Measurements from ENCODE around the gene SGPL1. TPM values are rescaled to one million over a fixed set of nuclear protein-coding genes. Genes with fewer than 3 reads are reported as not detected.
"Not testable (repeated sequence)": the region's sequence is repeated elsewhere in the genome, so short reads cannot be mapped to it uniquely, and the experiment has no call there.

SGPL1 gene
- total and polyA plus RNA-seq, 5 donors from 2014 or later = 12.8 to 30.4 (median 15.0) TPM

DNA sequence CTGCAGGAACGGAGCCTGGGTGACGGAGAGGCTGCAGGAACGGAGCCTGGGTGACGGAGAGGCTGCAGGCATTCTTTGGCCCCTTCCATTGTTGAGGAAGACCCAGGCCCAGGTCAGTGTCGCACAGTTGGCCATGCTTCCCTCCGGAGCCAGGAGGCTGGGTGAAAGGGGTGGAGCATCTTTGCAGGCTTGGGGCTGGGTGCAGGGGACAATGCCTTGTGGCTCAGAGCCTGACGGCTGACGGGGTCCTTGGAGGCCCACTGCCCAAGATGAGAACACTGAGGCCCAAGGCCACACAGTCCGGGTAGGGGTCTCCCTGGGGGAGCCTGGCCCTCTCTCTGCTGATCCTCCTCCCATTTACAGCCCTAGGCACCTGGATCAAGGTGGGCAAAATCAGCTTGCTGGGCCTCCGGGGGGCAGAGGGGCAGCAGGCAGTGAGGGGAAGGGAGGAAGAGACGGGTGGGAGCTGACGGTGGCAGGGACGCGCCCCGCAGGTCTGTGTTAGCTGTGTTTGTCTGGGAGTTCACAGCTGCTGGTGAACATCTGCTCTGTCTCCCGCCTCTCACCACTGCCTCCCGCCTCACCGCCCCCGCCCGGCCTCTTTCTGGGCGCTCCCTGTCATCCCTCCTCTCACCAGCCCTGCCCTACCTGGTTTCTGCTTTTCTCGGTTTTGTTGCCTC, 103.2 kb downstream of the SGPL1 start:
- Mint-ChIP-seq H3K27me3 (peaks cover 5% of the 10 kb centered on the region), H3K4me3 (no peak overlapping the region), H3K4me1 (no peaks in the 10 kb centered on the region), H3K27ac (peak overlapping the region in 1 of 3 donors; percentile 35), H3K36me3 (no peaks in the 10 kb centered on the region), H3K9me3 (peaks cover 0 to 4% (median 0%) of the 10 kb centered on the region in 7 donors)
- ATAC-seq (ENCODE audit: low read depth in 2 of 2) (no peak), DNase-seq (no peak)
- Histone ChIP-seq H3K27ac (ENCODE audit: insufficient read depth, low read length, poor library complexity, severe bottlenecking) (no peak overlapping the region), H3K27me3 (ENCODE audit: control insufficient read depth, insufficient read depth, low read length) (peaks cover 2% of the 10 kb centered on the region), H3K4me1 (ENCODE audit: control insufficient read depth, insufficient read depth, low read length, poor library complexity, severe bottlenecking) (no peaks in the 10 kb centered on the region), H3K36me3 (ENCODE audit: control insufficient read depth, insufficient read depth, low read length) (no peaks in the 10 kb centered on the region), H3K9me3 (ENCODE audit: control insufficient read depth in 2 of 2, low read length in 2 of 2) (no peaks in the 10 kb centered on the region), H3K4me3 (ENCODE audit: low read depth, low read length) (no peak overlapping the region)

- not testable (repeated sequence) for H3K4me1 Mint-ChIP-seq; H3K4me1 ChIP-seq (ENCODE audit: control insufficient read depth, insufficient read depth, low read length, poor library complexity, severe bottlenecking); H3K9me3 ChIP-seq (ENCODE audit: control insufficient read depth in 2 of 2, low read length in 2 of 2); H3K27ac Mint-ChIP-seq; ATAC-seq (ENCODE audit: low read depth in 2 of 2); H3K27ac ChIP-seq (ENCODE audit: insufficient read depth, low read length, poor library complexity, severe bottlenecking); H3K4me3 ChIP-seq (ENCODE audit: low read depth, low read length); H3K36me3 Mint-ChIP-seq; H3K4me3 Mint-ChIP-seq; H3K27me3 Mint-ChIP-seq; H3K36me3 ChIP-seq (ENCODE audit: control insufficient read depth, insufficient read depth, low read length); DNase-seq; H3K27me3 ChIP-seq (ENCODE audit: control insufficient read depth, insufficient read depth, low read length); H3K9me3 Mint-ChIP-seq
These were observed 104.2 kb downstream of the SGPL1 start for GRCh38 chr10:70919906-70920305.

GRCh38 chr10:70920519-70920918, 104.8 kb downstream of the SGPL1 start:
- Mint-ChIP-seq H3K4me1 (peaks cover 0 to 6% (median 2%) of the 10 kb centered on the region in 4 donors), H3K4me3 (no peak overlapping the region), H3K27me3 (peaks cover 5% of the 10 kb centered on the region), H3K36me3 (no peaks in the 10 kb centered on the region), H3K9me3 (peaks cover 0 to 4% (median 0%) of the 10 kb centered on the region in 7 donors), H3K27ac (no peak overlapping the region)
- ATAC-seq (ENCODE audit: low read depth in 2 of 2) (no peak), DNase-seq (no peak)
- Histone ChIP-seq H3K4me1 (ENCODE audit: control insufficient read depth, insufficient read depth, low read length, poor library complexity, severe bottlenecking) (no peaks in the 10 kb centered on the region), H3K27me3 (ENCODE audit: control insufficient read depth, insufficient read depth, low read length) (peaks cover 3% of the 10 kb centered on the region), H3K4me3 (ENCODE audit: low read depth, low read length) (no peak overlapping the region), H3K36me3 (ENCODE audit: control insufficient read depth, insufficient read depth, low read length) (no peaks in the 10 kb centered on the region), H3K9me3 (ENCODE audit: control insufficient read depth in 2 of 2, low read length in 2 of 2) (no peaks in the 10 kb centered on the region), H3K27ac (ENCODE audit: insufficient read depth, low read length, poor library complexity, severe bottlenecking) (no peak overlapping the region)

- no peak for DNase-seq
- Mint-ChIP-seq H3K27me3 (peaks cover 5% of the 10 kb centered on the region), H3K4me1 (peaks cover 0 to 6% (median 3%) of the 10 kb centered on the region in 4 donors), H3K36me3 (no peaks in the 10 kb centered on the region), H3K4me3 (no peak overlapping the region), H3K9me3 (peaks cover 0 to 4% (median 0%) of the 10 kb centered on the region in 7 donors), H3K27ac (no peak overlapping the region)
- H3K4me1 ChIP-seq (ENCODE audit: control insufficient read depth, insufficient read depth, low read length, poor library complexity, severe bottlenecking) = no peaks in the 10 kb centered on the region
- no peak for ATAC-seq (ENCODE audit: low read depth in 2 of 2)
- no peaks in the 10 kb centered on the region for H3K9me3 ChIP-seq (ENCODE audit: control insufficient read depth in 2 of 2, low read length in 2 of 2)
- no peak overlapping the region for H3K27ac ChIP-seq (ENCODE audit: insufficient read depth, low read length, poor library complexity, severe bottlenecking)
- H3K27me3 ChIP-seq (ENCODE audit: control insufficient read depth, insufficient read depth, low read length) = peaks cover 3% of the 10 kb centered on the region
- no peaks in the 10 kb centered on the region for H3K36me3 ChIP-seq (ENCODE audit: control insufficient read depth, insufficient read depth, low read length)
- H3K4me3 ChIP-seq (ENCODE audit: low read depth, low read length) = no peak overlapping the region
These were observed 105.5 kb downstream of the SGPL1 start for GRCh38 chr10:70921285-70921684.

DNA sequence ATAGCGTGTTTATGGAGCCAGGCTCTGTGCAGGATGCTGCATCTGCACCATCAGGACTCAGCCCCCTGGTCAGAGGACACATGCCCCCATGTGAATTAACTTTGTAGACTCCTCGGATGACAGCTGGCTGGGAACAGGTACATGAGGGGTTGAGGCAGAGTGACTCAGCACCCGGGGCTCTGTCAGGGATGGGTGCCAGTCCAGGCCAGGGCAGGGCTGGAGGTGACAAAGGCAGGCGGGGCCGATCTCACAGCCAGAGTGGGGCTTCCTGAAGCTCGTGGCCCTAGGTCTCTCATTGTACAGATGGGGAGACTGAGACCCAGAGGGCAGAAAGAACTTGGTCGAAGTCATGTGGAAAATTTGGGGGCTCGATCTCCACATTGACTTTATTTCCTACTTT, 107.9 kb downstream of the SGPL1 start:
- Histone ChIP-seq H3K4me1 (ENCODE audit: control insufficient read depth, insufficient read depth, low read length, poor library complexity, severe bottlenecking) (no peaks in the 10 kb centered on the region), H3K27me3 (ENCODE audit: control insufficient read depth, insufficient read depth, low read length) (peaks cover 3% of the 10 kb centered on the region), H3K36me3 (ENCODE audit: control insufficient read depth, insufficient read depth, low read length) (no peaks in the 10 kb centered on the region), H3K27ac (ENCODE audit: insufficient read depth, low read length, poor library complexity, severe bottlenecking) (no peak overlapping the region), H3K4me3 (ENCODE audit: low read depth, low read length) (no peak overlapping the region), H3K9me3 (ENCODE audit: control insufficient read depth in 2 of 2, low read length in 2 of 2) (no peaks in the 10 kb centered on the region)
- Mint-ChIP-seq H3K27ac (no peak overlapping the region), H3K36me3 (no peaks in the 10 kb centered on the region), H3K4me1 (peaks cover 0 to 9% (median 3%) of the 10 kb centered on the region in 4 donors), H3K27me3 (peaks cover 5% of the 10 kb centered on the region), H3K9me3 (peaks cover 0 to 7% (median 0%) of the 10 kb centered on the region in 7 donors), H3K4me3 (no peak overlapping the region)
- ATAC-seq (ENCODE audit: low read depth in 2 of 2) (no peak), DNase-seq (no peak)

- peak; percentile 12 to 39 (median 22) for DNase-seq
- H3K36me3 Mint-ChIP-seq = no peaks in the 10 kb centered on the region
- H3K9me3 ChIP-seq (ENCODE audit: control insufficient read depth in 2 of 2, low read length in 2 of 2) = no peaks in the 10 kb centered on the region
- H3K4me1 Mint-ChIP-seq = peaks cover 0 to 9% (median 3%) of the 10 kb centered on the region in 4 donors
- peaks cover 0 to 7% (median 0%) of the 10 kb centered on the region in 7 donors for H3K9me3 Mint-ChIP-seq
- H3K27me3 ChIP-seq (ENCODE audit: control insufficient read depth, insufficient read depth, low read length) = peaks cover 3% of the 10 kb centered on the region
- H3K27me3 Mint-ChIP-seq = peaks cover 5% of the 10 kb centered on the region
- no peak overlapping the region for H3K4me3 ChIP-seq (ENCODE audit: low read depth, low read length)
- no peak overlapping the region for H3K27ac ChIP-seq (ENCODE audit: insufficient read depth, low read length, poor library complexity, severe bottlenecking)
- no peaks in the 10 kb centered on the region for H3K4me1 ChIP-seq (ENCODE audit: control insufficient read depth, insufficient read depth, low read length, poor library complexity, severe bottlenecking)
- ATAC-seq (ENCODE audit: low read depth in 2 of 2) = peak; percentile 41 to 42
- H3K36me3 ChIP-seq (ENCODE audit: control insufficient read depth, insufficient read depth, low read length) = no peaks in the 10 kb centered on the region
- H3K4me3 Mint-ChIP-seq = no peak overlapping the region
- H3K27ac Mint-ChIP-seq = peak overlapping the region in 1 of 3 donors; percentile 48
These were observed 109.9 kb downstream of the SGPL1 start for GRCh38 chr10:70925377-70926225.

DNA sequence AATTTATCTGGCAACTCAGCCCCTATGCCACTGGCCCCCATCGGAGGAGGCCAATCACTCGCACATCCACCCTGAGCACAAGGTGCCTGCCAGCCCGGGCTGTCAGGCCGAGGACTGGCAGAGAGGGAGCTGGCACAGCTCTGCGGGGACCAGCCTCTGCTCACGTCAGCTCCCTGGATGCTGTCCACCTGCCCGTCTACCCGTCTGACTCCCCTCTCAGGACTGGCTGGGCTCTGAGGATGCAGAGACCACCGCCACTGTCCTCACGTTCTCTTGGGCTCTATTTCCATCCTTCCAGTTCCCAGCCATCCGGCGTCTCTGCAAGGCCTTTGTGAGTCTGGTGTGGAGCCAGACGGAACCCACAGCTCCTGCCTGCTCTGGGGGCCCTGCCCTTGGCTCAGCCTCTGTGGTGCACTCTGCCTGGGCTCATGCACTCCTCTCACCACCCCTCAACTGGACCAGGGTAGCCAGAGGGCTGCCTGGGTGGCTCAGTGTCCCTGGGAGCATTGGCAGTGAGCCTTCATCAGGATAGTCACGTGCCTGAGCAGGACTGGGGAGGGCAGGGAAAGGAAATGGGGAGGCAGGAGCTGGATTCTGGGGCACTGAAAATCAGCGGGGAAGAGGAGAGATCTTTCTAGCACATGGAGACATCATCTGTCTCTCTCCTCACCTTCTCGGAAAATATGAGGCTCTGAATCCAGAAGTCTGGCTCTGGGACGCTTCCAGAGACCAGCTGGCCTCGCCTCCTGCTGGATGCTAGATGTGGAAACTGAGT, 110.7 kb downstream of the SGPL1 start:
- Mint-ChIP-seq H3K4me1 (peaks cover 0 to 9% (median 3%) of the 10 kb centered on the region in 4 donors), H3K4me3 (no peak overlapping the region), H3K27me3 (peaks cover 5% of the 10 kb centered on the region), H3K36me3 (no peaks in the 10 kb centered on the region), H3K9me3 (peaks cover 0 to 3% (median 0%) of the 10 kb centered on the region in 7 donors), H3K27ac (no peak overlapping the region)
- no peak overlapping the region for H3K27ac ChIP-seq (ENCODE audit: insufficient read depth, low read length, poor library complexity, severe bottlenecking)
- peaks cover 3% of the 10 kb centered on the region for H3K27me3 ChIP-seq (ENCODE audit: control insufficient read depth, insufficient read depth, low read length)
- no peaks in the 10 kb centered on the region for H3K4me1 ChIP-seq (ENCODE audit: control insufficient read depth, insufficient read depth, low read length, poor library complexity, severe bottlenecking)
- no peak overlapping the region for H3K4me3 ChIP-seq (ENCODE audit: low read depth, low read length)
- H3K36me3 ChIP-seq (ENCODE audit: control insufficient read depth, insufficient read depth, low read length) = no peaks in the 10 kb centered on the region
- no peaks in the 10 kb centered on the region for H3K9me3 ChIP-seq (ENCODE audit: control insufficient read depth in 2 of 2, low read length in 2 of 2)
- ATAC-seq (ENCODE audit: low read depth in 2 of 2) (no peak), DNase-seq (no peak)

Measured in CD4-positive, CD25-positive, alpha-beta regulatory T cell (primary cell).